GM18870 (cell line): ENCODE results near the gene AUH.

Experiments used
- ATAC-seq: cut with Tn5 transposase; IDR thresholded peaks from one replicate; pipeline ENCODE4 v1.9.1; 2021; ENCODE audit warnings: moderate library complexity; ENCODE audit not compliant: unreplicated experiment

AUH gene

GRCh38 chr9:91193087-91193657 is 168.5 kb downstream of the AUH start:
- ATAC-seq, result peak; percentile 13

GRCh38 chr9:91192381-91193086 is 169.2 kb downstream of the AUH start:
- no peak for ATAC-seq

- no peak for ATAC-seq
Measured at GRCh38 chr9:91191411-91192380, 170.0 kb downstream of the AUH start.

- no peak for ATAC-seq
Measured at GRCh38 chr9:91190062-91190461, 171.7 kb downstream of the AUH start.

GRCh38 chr9:91188719-91189590 is 172.8 kb downstream of the AUH start:
- no peak for ATAC-seq

- ATAC-seq, result no peak
Measured at GRCh38 chr9:91187965-91188344, 173.8 kb downstream of the AUH start.

- no peak for ATAC-seq
Measured at GRCh38 chr9:91187311-91187964, 174.3 kb downstream of the AUH start.

GRCh38 chr9:91186632-91187108 is 175.0 kb downstream of the AUH start:
- ATAC-seq, result no peak

- ATAC-seq, result no peak
Measured at GRCh38 chr9:91185193-91185886, 176.4 kb downstream of the AUH start.

GRCh38 chr9:91182429-91183225 is 179.1 kb downstream of the AUH start:
- no peak for ATAC-seq

GRCh38 chr9:91181541-91181940 is 180.2 kb downstream of the AUH start:
- no peak for ATAC-seq

GRCh38 chr9:91180930-91181268 is 180.8 kb downstream of the AUH start:
- ATAC-seq, result no peak

- ATAC-seq, result no peak
Measured at GRCh38 chr9:91180240-91180929, 181.3 kb downstream of the AUH start.

- ATAC-seq, result no peak
Measured at GRCh38 chr9:91179237-91180138, 182.2 kb downstream of the AUH start.

GRCh38 chr9:91178281-91179236 is 183.2 kb downstream of the AUH start:
- ATAC-seq, result no peak

GRCh38 chr9:91177661-91178280 is 183.9 kb downstream of the AUH start:
- no peak for ATAC-seq
